Psoas muscle (tissue), 8 donors: ENCODE measurements around the gene STARD9. TPM values are rescaled to one million over a fixed set of nuclear protein-coding genes. Genes with fewer than 3 reads are reported as not detected.
"Not testable (repeated sequence)": the region's sequence is repeated elsewhere in the genome, so short reads cannot be mapped to it uniquely, and the experiment has no call there.

ENCODE experiments used
- ATAC-seq, 4 donors: fragments of 200-7000 bp; cut with Tn5 transposase; one replicate each; pipeline ENCODE4 v1.9.1; 2020; ENCODE audit warnings: moderate library complexity in 3 of 4, mild to moderate bottlenecking in 2 of 4
- DNase-seq, 2 donors: peaks; one replicate each; pipeline ENCODE4 v3.0.0-alpha.2; 2020
- H3K27ac ChIP-seq: fragments of 200-600 bp; one replicate; pipeline ENCODE4 v1.8.0; 2022
- H3K27me3 ChIP-seq, 3 donors: fragments of 200-600 bp in 1 of 3; one replicate each; pipeline versions ENCODE4 v1.6.1 to v1.8.0; 2013 to 2022; ENCODE audit warnings: low read length in 2 of 3, mild to moderate bottlenecking in 2 of 3, moderate library complexity in 1 of 3; ENCODE audit not compliant: insufficient read depth in 3 of 3
- H3K36me3 ChIP-seq, 2 donors: fragments of 200-600 bp in 1 of 2; one replicate each; pipeline versions ENCODE4 v1.6.1 to v1.8.0; 2013 to 2022; ENCODE audit warnings: low read depth in 1 of 2, mild to moderate bottlenecking in 1 of 2, moderate library complexity in 1 of 2; ENCODE audit not compliant: insufficient read depth in 1 of 2
- H3K4me1 ChIP-seq: fragments of 200-600 bp; one replicate; pipeline ENCODE4 v1.8.0; 2022
- H3K4me3 ChIP-seq: fragments of 200-600 bp; one replicate; pipeline ENCODE4 v1.8.0; 2022; ENCODE audit warnings: mild to moderate bottlenecking
- H3K9me3 ChIP-seq: fragments of 200-600 bp; one replicate; pipeline ENCODE4 v1.8.0; 2022
- CTCF ChIP-seq: fragments of 200-600 bp; IDR thresholded peaks from one replicate; pipeline ENCODE4 v1.8.0; 2022; ENCODE audit warnings: antibody characterized with exemption
- WGBS, 3 donors: extraction: QIAGEN DNeasy Blood & Tissue Kit; methylation state at CpG; one replicate each; pipeline versions ENCODE4 v1.1.6 to v1.1.7; 2013; 5-methylcytosine and 5-hydroxymethylcytosine counted together
- intact Hi-C, 2 donors: fragments of 100-400 bp; cut with DNase I; formaldehyde crosslinking; loops; one replicate each; pipeline versions ENCODE4 v1.11.0 to v1.14.2; 2022
- polyA plus RNA-seq, 3 donors: library from polyadenylated mRNA; stranded (reverse); fragments of 200-250 nt; gene quantifications; one replicate each; pipeline ENCODE4 v1.2.3, GENCODE V29; 2013
- total RNA-seq, 4 donors: library from RNA; stranded (reverse); fragmentation: NEBNext Ultra II Directional in 2 of 4; extraction: Animal tissue kit (Norgen Biotek cat#: 25700) in 2 of 4; gene quantifications; one replicate each; pipeline versions ENCODE4 v1.2.1 to v1.2.4, GENCODE V29; 2021 to 2023
- donor health status: healthy with polysubstance abuse.
- donor health status: DM: no; HTN: no; CAD: no; lungs with moderate emphysema.
- donor health status: Bipolar disorder and iron deficiency.
- donor health status: healthy.
- donor health status: DM: yes; HTN: yes; CAD: no.
- donor health status: DM: no; HTN: no; CAD: no.
- donor health status: DM: no; HTN: no; CAD: no.
- donor health status: DM: yes; HTN: yes; CAD: no.

The STARD9 gene
- total and polyA plus RNA-seq, 7 donors, result 0.65 to 4.1 (median 1.7) TPM

GRCh38 chr15:42672444-42672843, 97.0 kb downstream of the STARD9 start:
- intact Hi-C loops, result no loop called here
- no peak overlapping the region for H3K27ac ChIP-seq
- no peak overlapping the region for H3K4me3 ChIP-seq
- H3K27me3 ChIP-seq, result peaks cover 0 to 1% (median 0%) of the 10 kb centered on the region in 3 donors
- no peaks in the 10 kb centered on the region for H3K4me1 ChIP-seq
- ATAC-seq, result no peak
- TF ChIP-seq CTCF, result no peak
- DNase-seq, result no peak
- H3K36me3 ChIP-seq, result peaks cover 0 to 65% of the 10 kb centered on the region in 2 donors
- WGBS, 3 donors, result 94 to 95% (median 95%) methylated on average over 5 of the region's 5 CpGs
- no peaks in the 10 kb centered on the region for H3K9me3 ChIP-seq

- no peaks in the 10 kb centered on the region for H3K9me3 ChIP-seq
- 89 to 96% (median 92%) methylated on average over 6 of the region's 6 CpGs for WGBS, 3 donors
Measured at GRCh38 chr15:42674472-42674871, 99.1 kb downstream of the STARD9 start.

GRCh38 chr15:42675021-42675420, 99.6 kb downstream of the STARD9 start:
- H3K36me3 ChIP-seq, result peaks cover 0 to 72% of the 10 kb centered on the region in 2 donors
- WGBS, 3 donors, result 99 to 100% (median 100%) methylated on average over 1 of the region's 1 CpG
- H3K4me3 ChIP-seq, result no peak overlapping the region
- intact Hi-C loops, result no loop called here
- no peak overlapping the region for H3K27ac ChIP-seq
- H3K27me3 ChIP-seq, result peaks cover 0 to 1% (median 0%) of the 10 kb centered on the region in 3 donors
- DNase-seq (no peak), ATAC-seq (no peak)
- H3K4me1 ChIP-seq, result no peaks in the 10 kb centered on the region
- H3K9me3 ChIP-seq, result no peaks in the 10 kb centered on the region
- no peak for TF ChIP-seq CTCF

More at GRCh38 chr15:42674472-42674871, 99.1 kb downstream of the STARD9 start:
- no peaks in the 10 kb centered on the region for H3K4me1 ChIP-seq
- H3K4me3 ChIP-seq, result no peak overlapping the region
- no peak overlapping the region for H3K27ac ChIP-seq
- H3K36me3 ChIP-seq, result peaks cover 0 to 72% of the 10 kb centered on the region in 2 donors
- TF ChIP-seq CTCF, result no peak
- DNase-seq (no peak), ATAC-seq (no peak)
- intact Hi-C loops, result no loop called here
- peaks cover 0 to 1% (median 0%) of the 10 kb centered on the region in 3 donors for H3K27me3 ChIP-seq

- H3K4me1 ChIP-seq, result no peaks in the 10 kb centered on the region
- WGBS, 3 donors, result 93 to 96% (median 93%) methylated on average over 7 of the region's 7 CpGs
- no peaks in the 10 kb centered on the region for H3K27me3 ChIP-seq
- peaks cover 0 to 85% of the 10 kb centered on the region in 2 donors for H3K36me3 ChIP-seq
- intact Hi-C loops, result no loop called here
- H3K27ac ChIP-seq, result no peak overlapping the region
- DNase-seq, result no peak
- TF ChIP-seq CTCF, result no peak
- ATAC-seq, result no peak
- no peaks in the 10 kb centered on the region for H3K9me3 ChIP-seq
- H3K4me3 ChIP-seq, result no peak overlapping the region
Measured at GRCh38 chr15:42679285-42680141, 104.1 kb downstream of the STARD9 start.

GRCh38 chr15:42680142-42680482, 104.7 kb downstream of the STARD9 start:
- ATAC-seq, H3K27me3 ChIP-seq, H3K9me3 ChIP-seq, H3K4me1 ChIP-seq, DNase-seq, H3K27ac ChIP-seq, intact Hi-C loops, H3K4me3 ChIP-seq: not testable (repeated sequence)
- H3K36me3 ChIP-seq, result peaks cover 0 to 84% of the 10 kb centered on the region in 2 donors
- WGBS, 3 donors, result 92 to 98% (median 93%) methylated on average over 5 of the region's 5 CpGs
